ENCODE results near the gene KIAA1671. TPM values are rescaled to one million over a fixed set of nuclear protein-coding genes. Genes with fewer than 3 reads are reported as not detected.

The KIAA1671 gene
- total and polyA plus RNA-seq, 10 donors: 0.72 to 11.9 (median 8.2) TPM

DNA sequence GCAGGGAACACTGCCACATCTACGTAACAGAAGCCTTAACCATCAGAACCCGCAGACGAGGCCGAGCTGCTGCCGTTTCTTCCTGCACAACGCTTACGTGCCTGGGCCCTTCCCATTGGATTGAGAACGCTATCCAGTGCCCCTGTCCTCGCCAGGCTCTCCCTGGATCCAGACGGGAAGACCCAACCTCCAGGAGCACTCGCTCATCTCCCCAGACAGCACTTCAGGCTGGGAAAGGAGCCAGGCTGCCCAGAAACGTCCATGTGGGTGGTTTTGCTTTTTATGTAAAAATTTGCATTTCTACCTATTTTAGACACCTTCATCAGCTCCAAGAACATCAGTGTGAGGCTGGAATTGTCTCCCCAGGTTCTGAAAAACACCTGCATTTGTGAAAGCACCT, 239.9 kb downstream of the KIAA1671 start:
- Histone ChIP-seq H3K36me3 (peaks cover 0 to 60% (median 0%) of the 10 kb centered on the region in 6 donors), H3K27me3 (replicated peaks in 1 of 7) (no peaks in the 10 kb centered on the region), H3K9me3 (no peaks in the 10 kb centered on the region), H3K4me1 (no peaks in the 10 kb centered on the region), H3K27ac (no peak overlapping the region), H3K4me3 (no peak overlapping the region)
- intact Hi-C loops (cut with DNase I; ENCODE audit: low total_unique reads): no loop called here
- DNase-seq: no peak
- 82 to 90% (median 88%) methylated on average over 12 of the region's 12 CpGs for WGBS, 5 donors
- TF ChIP-seq POLR2AphosphoS5 (IDR thresholded peaks at IDR 0.05) (no peak), POLR2A (IDR thresholded peaks at IDR 0.05) (no peak)
- TF ChIP-seq, protein P1, sequence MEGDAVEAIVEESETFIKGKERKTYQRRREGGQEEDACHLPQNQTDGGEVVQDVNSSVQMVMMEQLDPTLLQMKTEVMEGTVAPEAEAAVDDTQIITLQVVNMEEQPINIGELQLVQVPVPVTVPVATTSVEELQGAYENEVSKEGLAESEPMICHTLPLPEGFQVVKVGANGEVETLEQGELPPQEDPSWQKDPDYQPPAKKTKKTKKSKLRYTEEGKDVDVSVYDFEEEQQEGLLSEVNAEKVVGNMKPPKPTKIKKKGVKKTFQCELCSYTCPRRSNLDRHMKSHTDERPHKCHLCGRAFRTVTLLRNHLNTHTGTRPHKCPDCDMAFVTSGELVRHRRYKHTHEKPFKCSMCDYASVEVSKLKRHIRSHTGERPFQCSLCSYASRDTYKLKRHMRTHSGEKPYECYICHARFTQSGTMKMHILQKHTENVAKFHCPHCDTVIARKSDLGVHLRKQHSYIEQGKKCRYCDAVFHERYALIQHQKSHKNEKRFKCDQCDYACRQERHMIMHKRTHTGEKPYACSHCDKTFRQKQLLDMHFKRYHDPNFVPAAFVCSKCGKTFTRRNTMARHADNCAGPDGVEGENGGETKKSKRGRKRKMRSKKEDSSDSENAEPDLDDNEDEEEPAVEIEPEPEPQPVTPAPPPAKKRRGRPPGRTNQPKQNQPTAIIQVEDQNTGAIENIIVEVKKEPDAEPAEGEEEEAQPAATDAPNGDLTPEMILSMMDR (IDR thresholded peaks at IDR 0.05 in 8 of 11, conservative IDR thresholded peaks at IDR 0.05 in 3 of 11): no peak

DNA sequence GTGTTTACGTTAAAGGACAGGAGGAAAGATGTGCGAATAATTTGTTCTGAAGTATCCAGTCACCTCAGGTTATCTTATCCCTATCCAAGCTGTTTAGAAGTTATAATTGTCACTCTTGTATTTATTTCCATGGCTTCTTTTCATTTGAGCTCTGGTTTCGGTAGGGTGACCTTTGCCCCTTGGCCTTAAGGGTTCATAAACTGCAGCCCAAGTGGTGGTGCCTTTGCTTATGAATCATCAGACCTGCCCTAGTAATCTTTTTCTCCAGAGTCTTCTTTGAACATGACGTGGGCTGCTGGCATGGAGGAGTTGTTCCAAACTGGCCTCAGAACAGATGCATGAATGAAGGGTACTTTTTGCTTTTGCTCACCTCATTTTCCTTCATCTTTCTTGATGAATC, 240.6 kb downstream of the KIAA1671 start:
- Histone ChIP-seq H3K4me3 (no peak overlapping the region), H3K27ac (no peak overlapping the region), H3K9me3 (no peaks in the 10 kb centered on the region), H3K36me3 (peaks cover 0 to 65% (median 0%) of the 10 kb centered on the region in 6 donors), H3K4me1 (no peaks in the 10 kb centered on the region), H3K27me3 (replicated peaks in 1 of 7) (no peaks in the 10 kb centered on the region)
- intact Hi-C loops (cut with DNase I; ENCODE audit: low total_unique reads): no loop called here
- no peak for DNase-seq
- TF ChIP-seq, protein P1 (IDR thresholded peaks at IDR 0.05 in 8 of 11, conservative IDR thresholded peaks at IDR 0.05 in 3 of 11): no peak
- TF ChIP-seq POLR2A (IDR thresholded peaks at IDR 0.05) (no peak), POLR2AphosphoS5 (IDR thresholded peaks at IDR 0.05) (no peak)
- 65 to 94% (median 68%) methylated on average over 4 of the region's 4 CpGs for WGBS, 5 donors

DNA sequence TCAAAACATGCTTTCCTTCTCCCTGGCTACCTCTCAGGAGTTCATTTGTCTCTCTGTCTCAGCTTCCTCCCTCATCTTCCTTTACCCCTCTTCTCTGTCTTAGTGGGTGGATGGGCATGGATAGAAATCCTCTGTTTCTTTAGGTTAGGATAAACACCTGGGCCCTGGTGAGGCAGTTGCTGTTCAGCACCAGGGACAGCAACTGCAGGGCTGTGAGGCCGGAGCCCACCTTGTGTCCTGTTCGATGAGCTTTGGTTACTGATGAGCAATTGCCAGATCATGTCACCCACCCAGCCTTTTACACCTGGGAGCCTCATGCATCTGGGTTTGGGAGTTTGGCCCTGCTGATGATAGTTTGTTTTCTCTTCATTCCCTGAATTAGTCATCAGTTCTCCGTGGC, 241.0 kb downstream of the KIAA1671 start:
- no peaks in the 10 kb centered on the region for H3K9me3 ChIP-seq
- H3K4me3 ChIP-seq: no peak overlapping the region
- no peaks in the 10 kb centered on the region for H3K27me3 ChIP-seq (replicated peaks in 1 of 7)
- no peak overlapping the region for H3K27ac ChIP-seq
- TF ChIP-seq POLR2A (IDR thresholded peaks at IDR 0.05) (no peak), POLR2AphosphoS5 (IDR thresholded peaks at IDR 0.05) (no peak)
- TF ChIP-seq, protein P1 (IDR thresholded peaks at IDR 0.05 in 8 of 11, conservative IDR thresholded peaks at IDR 0.05 in 3 of 11): no peak
- intact Hi-C loops (cut with DNase I; ENCODE audit: low total_unique reads): no loop called here
- H3K36me3 ChIP-seq: peaks cover 0 to 65% (median 0%) of the 10 kb centered on the region in 6 donors
- no peaks in the 10 kb centered on the region for H3K4me1 ChIP-seq
- no peak for DNase-seq
- WGBS, 5 donors: 73 to 82% (median 79%) methylated on average over 3 of the region's 3 CpGs

DNA sequence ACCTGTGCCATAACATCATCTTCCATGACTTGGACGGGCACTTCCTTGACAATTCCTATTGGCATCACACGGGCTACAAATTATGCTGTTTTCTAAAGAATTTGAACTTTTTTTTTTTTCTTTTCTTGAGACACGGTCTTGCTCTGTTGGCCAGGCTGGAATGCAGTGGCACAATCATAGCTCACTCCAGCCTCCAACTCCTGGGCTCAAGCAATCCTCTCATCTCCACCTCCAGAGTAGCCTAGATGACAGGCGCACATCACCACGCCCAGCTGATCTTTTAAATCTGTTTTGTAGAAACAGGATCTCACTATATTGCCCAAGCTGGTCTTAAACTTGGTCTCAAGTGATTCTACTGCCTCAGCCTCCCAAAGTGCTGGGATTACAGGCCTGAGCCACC, 243.8 kb downstream of the KIAA1671 start:
- Histone ChIP-seq H3K36me3 (peaks cover 0 to 53% (median 0%) of the 10 kb centered on the region in 6 donors), H3K9me3 (no peaks in the 10 kb centered on the region), H3K4me1 (no peaks in the 10 kb centered on the region), H3K27ac (no peak overlapping the region), H3K27me3 (replicated peaks in 1 of 7) (no peaks in the 10 kb centered on the region), H3K4me3 (no peak overlapping the region)
- intact Hi-C loops (cut with DNase I; ENCODE audit: low total_unique reads): no loop called here
- DNase-seq: no peak
- TF ChIP-seq, protein P1 (IDR thresholded peaks at IDR 0.05 in 8 of 11, conservative IDR thresholded peaks at IDR 0.05 in 3 of 11): no peak
- TF ChIP-seq POLR2AphosphoS5 (IDR thresholded peaks at IDR 0.05) (no peak), POLR2A (IDR thresholded peaks at IDR 0.05) (no peak)
- WGBS, 5 donors: 88 to 95% (median 91%) methylated on average over 5 of the region's 5 CpGs

Measured in spleen (tissue), 11 donors.